ENCODE data around the gene PVALB.

GRCh38 chr22:36860821-36861659, 44.2 kb upstream of the PVALB start, which contains the start of gene NCF4:
- TF ChIP-seq, protein P1, sequence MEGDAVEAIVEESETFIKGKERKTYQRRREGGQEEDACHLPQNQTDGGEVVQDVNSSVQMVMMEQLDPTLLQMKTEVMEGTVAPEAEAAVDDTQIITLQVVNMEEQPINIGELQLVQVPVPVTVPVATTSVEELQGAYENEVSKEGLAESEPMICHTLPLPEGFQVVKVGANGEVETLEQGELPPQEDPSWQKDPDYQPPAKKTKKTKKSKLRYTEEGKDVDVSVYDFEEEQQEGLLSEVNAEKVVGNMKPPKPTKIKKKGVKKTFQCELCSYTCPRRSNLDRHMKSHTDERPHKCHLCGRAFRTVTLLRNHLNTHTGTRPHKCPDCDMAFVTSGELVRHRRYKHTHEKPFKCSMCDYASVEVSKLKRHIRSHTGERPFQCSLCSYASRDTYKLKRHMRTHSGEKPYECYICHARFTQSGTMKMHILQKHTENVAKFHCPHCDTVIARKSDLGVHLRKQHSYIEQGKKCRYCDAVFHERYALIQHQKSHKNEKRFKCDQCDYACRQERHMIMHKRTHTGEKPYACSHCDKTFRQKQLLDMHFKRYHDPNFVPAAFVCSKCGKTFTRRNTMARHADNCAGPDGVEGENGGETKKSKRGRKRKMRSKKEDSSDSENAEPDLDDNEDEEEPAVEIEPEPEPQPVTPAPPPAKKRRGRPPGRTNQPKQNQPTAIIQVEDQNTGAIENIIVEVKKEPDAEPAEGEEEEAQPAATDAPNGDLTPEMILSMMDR (IDR thresholded peaks at IDR 0.05), result no peak
- peak; percentile 27 to 31 for TF ChIP-seq POLR2A (IDR thresholded peaks at IDR 0.05)

Data from adrenal gland (tissue), 5 donors.